T1000 (cell line): ENCODE data around the gene TENM3.
"Not testable (repeated sequence)": the region's sequence is repeated elsewhere in the genome, so short reads cannot be mapped to it uniquely, and the experiment has no call there.

Experiments used
- DNase-seq: peaks from one replicate; lab custom pipeline; 2025; ENCODE audit warnings: mixed read lengths; lab: John Stamatoyannopoulos, UW

The TENM3 gene

DNA sequence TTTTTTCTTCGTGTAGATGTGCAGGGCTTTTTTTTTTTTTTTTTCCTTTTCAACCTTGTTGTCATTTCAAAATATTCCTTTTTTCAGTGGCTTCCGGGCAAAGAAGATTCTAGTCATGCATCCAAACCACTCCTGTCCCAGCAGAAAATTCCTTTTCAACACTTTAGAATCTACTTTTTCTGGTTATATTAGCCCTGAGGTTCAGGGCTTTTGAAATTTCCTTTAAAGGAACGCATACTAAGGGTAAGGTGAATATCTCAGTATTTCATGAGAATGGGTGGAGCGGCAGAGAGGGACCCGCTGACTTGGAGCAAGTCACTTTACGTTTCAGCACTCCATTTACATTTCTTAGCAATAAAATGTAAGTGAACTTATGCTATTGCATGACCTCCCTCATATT is 15.6 kb upstream of the TENM3 start:
- DNase-seq: no peak

DNA sequence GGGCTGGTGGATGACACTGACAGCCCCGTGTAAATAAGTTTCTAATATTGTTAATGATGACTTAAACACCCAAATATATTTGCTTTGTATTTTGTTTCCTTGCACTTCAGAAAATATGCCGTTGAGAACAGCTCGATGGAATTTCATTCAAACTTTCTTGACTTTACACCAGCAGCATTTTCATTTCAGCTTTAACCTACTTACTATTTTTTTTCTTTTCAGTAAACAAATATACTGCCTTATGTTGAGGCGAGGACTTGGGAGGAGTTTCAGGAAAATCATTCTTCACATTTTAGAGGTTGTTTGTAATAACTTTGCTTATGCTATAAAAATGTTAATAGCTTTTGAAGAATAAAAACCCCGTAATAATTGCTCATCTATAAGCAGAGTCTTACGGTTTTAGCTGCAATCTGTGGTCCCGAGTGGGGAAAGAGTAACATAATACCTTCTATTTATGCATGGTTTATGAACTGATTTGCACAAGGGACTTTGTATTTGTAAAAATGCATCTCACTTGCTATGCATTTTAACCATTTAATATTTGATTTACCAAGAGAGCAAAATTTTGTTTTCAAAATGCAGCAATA is 14.1 kb upstream of the TENM3 start:
- no peak for DNase-seq

DNA sequence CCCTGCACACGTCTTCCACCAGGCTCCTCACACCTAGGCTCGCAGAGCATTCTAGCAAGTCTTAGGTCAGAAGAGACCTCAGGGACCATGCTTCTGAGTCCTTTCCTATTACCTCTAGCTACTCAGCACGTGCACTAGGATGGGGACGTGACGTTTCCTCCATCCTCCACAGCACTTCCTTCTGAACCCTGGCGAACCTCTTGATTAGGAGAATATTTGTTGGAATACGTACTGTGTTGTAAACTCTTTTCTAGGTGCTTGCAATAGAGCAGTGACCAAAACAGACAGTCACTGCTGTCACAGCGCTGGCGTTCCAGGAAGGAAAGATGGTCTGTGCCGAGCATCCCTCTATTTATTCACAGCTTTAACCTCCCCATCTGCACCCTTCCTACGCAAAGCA is 12.9 kb upstream of the TENM3 start:
- no peak for DNase-seq

DNA sequence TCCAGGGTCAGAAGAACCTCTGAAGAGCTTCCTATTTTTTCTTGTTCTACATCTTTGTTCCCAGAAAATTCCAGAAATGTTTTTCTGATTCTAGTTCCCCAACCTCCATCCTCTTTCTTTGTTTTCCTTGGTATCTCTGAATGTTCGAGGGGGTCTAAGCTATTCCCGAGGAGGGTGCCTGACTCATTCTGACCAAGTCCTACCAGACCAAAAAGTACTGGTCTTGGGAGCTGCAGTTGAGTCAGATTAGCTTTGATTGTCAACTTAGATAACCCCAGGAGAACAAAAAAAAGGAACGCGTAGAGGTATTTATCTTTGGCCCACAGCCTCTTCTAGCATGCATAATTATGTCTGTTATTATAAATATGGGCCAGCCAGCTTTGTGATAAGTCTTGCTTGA is 12.1 kb upstream of the TENM3 start:
- DNase-seq: no peak

DNA sequence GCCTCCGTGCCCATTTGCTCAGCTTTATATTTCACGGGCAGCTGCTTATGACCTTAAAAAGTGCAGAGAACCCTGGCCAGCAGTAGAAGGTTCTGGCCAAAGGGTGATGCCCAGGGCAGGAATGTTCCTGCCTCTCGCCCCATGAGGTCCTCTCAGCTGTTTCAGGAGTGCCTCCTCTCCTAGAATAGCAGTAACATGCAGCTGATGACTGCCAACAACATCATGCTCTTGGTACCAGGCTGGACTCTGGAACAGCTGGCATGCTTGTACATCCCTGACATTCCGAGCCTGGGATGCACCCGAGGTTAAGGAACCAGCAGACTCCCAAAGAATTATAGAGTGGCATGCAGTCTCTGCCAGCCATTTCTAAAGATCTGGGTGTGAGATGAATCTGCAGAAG is 11.7 kb upstream of the TENM3 start:
- no peak for DNase-seq

DNA sequence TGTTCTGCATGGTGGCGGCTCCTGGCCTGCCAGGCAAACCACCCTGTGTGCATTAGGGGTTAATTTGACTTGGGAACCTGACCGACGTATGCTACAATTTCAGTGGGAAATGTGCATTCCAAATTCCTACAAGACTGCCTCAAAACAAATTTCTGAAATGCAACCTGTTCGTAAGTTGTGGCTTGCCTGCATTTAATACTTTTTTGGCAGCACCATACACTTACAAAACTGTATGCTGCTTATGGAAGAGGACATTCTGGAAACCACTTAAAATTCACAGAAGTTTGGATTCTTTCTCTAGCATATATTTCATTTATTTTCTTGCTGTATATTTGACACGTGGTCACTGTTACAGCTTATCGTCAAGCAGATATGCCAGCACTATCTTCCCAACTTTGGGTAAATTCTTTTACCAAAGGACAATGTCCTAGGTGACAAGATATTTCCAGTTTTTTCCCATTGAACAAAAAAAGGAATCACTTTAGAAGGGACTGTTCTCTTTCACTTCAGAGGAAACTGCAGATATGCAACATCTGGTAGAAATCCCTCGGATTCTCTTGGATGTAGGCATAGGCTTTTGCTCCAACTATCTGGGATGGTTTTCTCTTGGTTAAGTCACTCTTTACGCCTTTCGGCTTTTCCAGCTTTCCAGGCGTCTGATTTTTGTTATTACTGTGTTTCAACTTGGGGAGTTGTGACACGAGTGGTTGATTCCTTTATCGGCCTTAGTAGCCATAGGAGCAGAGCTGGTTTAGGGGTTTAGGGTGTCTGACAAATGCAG is 9.7 kb upstream of the TENM3 start:
- DNase-seq: no peak

DNA sequence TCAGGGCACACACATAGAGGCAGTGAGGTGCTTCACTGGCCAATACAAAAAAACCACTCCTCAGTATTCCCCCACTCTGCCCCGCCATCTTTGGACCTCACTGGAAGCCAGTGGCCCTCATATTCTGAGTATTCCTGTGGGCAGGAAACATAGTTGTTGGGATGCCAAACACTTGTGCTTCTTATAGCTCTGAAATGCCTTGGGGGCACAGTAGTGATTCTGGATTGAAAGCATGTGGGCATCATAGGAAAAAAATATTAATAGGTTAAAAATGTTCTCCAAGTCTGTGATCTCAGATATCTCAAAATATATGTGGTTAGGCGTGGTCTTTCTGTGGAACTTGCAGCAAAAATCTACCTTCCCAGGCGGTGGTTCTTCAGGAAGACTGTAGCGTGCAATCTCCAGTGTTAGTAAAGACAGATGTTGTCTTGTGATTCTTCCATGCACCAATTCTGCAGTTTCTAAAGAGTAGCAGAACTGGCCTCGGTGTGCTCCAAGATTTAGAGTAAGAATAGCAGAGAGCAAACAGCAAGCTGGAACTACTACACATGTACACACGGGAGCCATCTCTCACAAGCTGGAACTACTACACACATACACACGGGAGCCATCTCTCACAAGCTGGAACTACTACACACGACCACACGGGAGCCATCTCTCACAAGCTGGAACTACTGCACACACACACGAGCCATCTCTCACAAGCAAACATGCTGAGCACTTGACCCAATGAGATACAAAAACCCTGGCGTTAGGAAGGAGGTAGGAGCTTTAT is 8.0 kb upstream of the TENM3 start:
- no peak for DNase-seq

DNA sequence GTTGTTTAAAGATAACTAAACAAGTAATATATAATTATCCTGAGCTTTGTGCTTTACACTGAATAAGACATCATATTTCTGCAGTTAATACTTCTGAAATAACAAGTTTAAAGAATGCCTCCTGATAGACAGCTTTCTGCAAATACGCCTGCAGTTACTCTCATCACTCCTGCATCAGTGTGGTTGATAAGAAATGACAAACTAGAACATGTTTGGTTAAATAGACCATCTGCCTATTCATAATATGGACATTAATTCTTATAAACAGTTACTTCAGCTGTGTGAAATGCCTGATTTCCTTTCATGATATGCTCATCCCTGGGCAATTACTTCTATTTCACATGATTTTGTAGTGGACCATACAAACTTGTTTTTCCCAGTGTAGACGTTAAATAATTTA is 7.0 kb upstream of the TENM3 start:
- DNase-seq: no peak

DNA sequence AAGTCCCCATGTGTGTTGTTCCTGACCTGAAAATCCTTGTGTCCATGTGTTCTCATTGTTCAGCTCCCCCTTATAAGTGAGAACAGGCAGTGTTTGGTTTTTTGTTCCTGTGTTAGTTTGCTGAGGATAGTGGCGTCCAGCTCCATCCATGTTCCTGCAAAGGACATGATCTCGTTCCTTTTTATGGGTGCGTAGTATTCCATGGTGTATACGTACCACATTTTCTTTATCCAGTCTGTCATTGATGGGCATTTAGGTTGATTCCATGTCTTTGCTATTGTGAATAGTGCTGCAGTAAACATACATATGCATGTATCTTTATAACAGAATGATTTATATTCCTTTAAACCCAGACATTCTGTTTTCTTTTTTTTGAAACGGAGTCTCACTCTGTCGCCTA is 6.2 kb upstream of the TENM3 start:
- DNase-seq: not testable (repeated sequence)

DNA sequence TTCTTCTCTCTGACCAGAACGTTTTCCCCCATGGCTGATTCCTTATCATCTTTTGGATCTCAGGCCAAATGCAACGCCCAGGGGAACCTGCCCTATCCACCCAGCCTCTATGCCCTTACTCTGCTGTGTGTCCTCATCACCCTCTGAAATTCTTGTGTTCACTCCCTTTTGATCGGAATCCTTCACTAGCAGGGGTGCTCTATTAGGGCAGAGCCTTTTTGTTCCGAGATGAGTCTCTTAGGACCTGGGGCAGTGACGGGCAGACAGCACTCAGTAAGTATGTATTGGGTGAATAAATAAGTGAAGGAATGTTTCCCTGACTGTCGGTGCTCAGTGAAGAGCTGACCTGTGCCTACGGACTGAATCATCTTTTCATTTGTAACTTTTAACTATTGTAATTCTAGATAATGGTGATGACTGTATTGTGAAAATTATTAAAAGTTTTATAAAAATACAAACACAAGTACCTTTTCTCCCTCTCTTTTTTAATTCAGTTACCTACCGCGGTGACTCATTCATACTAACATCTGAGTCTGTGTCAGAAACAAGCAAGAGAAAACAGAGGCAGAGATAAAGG is 4.8 kb upstream of the TENM3 start:
- DNase-seq: peak; percentile 28

DNA sequence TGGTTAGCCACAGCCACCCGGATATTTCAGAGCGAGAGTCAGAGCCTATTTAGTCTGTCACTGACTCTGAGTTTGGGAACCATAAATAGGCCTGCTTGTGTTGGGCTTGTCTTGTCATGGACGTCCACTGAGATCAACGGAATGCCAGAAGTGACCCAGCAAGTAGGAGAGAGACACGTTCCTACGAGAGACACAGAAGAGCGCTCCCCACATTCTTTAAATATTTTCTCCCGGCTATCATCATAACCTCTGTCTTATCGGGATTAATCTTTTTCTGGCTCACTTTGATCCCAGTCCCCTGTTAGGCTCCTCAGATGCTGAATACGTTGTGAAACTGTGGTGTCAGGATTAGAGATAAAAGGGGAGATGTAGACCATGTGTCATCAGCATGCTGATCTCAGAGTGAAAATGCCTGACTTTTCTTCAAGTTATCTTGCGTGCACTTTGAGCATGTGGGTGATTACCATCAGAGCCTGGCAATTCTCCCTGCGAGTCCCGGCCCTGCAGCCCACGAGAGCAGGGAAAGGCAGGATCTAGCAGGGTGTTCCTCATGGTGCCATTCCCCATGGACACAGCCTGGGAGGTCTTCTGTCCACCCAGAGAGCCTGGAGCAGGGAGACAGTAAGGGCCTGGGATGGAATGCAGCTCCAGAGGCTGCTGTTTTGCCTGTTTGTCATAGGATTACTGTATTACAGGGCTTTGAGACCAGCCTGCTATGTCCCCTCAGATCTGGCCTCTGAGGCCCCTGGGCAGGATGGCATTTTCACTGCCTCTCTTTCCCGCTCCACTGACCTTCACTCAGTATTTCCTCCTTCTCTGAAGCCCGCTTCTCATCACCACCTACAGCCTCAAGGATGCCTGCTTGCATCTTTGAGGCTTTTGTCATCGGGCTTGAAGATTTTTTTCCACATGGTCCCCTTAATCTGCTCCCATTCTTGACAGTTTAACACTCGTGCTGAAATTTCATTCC is 2.8 kb upstream of the TENM3 start:
- DNase-seq: peak; percentile 58

DNA sequence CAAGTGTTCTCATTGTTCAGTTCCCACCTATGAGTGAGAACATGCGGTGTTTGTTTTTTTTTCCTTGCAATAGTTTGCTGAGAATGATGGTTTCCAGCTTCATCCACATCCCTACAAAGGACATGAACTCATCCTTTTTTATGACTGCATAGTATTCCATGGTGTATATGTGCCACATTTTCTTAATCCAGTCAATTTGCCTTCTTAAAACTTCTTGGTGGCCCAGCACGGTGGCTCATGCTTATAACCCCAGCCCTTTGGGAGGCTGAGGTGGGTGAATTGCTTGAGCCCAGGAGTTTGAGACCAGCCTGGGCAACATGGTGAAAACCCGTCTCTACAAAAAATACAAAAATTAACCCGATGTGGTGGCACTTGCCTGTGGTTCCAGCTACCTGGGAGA is 942 bp upstream of the TENM3 start:
- DNase-seq: not testable (repeated sequence)

DNA sequence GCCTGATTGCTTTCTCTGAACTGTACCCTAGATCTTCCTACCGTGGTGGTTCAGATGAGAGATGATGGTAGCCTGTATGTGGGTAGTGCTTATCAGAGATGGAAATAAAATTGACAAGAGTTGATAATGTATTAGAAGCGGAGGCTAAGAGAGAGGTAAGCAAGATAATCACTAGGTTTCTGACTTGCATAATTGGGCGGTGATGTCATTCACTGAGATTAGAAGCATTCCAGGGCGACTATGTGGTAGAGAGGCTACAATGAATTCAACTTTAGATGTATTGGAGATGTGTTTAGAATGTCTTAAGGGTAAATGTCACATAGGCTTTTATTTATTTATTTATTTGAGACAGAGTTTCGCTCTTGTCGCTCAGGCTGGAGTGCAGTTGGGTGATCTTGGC is 415 bp upstream of the TENM3 start:
- DNase-seq: peak; percentile 9

DNA sequence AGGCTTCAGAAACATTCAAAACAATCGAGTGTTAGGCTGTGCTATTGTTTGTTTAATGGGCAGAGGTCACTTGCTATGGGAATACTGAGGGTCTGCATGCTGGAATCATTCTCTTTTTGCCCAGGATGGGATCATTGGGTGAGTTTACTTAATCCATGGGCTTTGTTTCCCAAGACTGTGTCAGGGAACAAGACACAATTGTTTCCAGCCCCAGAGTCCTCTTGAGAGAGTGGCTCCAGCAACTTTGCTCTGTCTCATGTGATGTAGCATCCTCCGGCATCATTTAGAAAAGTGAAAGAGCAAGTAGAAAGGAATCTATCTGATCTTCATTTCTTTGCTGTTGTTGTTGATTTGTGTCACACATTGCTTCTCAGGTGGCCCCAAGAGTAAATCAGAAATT is 1.8 kb downstream of the TENM3 start:
- DNase-seq: no peak

DNA sequence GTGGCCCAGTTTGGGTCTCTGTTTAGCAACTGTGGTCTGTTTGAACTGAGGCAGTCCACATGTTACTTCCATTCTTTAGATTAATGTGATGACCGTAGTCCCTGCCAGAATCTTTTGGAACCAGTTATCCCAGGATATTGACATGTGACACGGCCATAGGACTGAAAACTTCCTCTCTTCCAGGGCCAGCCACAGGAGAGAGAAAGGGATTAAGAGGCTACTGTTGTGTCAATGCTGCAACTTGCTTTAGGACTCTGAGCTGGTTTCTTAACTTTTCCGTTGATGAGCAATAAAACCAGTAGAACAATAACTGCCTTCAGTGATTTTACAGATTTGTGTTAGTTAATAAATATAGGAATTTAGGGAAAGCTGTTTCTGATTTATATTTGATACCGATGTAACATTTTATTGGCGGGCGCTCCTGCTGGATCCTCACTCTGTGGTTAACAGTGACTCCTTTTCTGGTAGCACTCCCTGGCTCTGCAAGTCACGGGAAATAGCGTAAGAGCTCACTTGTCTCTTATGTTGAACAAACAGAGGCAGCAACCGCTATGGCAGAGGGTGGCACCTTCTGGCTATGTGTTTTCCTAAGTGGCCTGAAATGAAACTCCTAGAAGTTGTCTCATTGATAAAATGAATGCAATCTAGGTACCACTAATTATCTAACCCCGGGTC is 2.5 kb downstream of the TENM3 start:
- DNase-seq: no peak

DNA sequence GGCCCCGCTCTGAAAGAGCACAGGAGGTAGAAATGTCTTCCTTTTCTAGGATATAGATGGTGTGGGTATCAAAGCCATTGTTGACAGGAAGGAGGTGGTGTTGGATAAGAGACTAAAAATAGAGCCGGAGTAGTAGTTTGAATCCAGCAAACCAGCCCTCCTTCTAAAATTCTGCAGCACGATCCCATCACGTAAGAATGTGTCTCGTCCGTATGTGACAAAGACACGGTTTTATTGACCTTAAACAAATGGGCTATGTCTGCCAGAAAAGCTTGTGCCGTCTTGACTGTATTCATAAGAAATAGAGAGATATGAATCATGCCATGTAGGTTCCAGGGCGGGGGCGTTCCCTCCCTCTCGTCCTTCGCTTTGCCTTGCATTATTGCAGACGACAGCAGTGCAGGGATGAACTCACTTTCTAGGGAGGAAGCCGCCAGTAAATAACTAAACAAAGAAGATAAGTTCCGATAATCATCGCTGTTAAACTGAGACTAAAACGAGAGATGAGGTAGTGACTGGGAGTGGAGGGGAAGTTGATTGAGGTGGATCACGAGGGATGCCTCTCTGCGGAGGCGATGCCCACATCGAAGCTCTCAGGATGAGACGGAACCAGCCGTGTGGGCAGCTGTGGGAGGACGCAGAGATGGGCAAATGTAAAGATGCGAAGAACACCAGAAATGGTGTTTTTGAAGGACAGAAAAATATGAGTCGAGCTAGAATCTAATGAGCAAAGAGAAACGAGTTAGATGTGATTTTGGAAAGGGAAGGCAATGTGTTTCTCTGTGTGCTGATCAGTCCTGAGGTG is 3.4 kb downstream of the TENM3 start:
- DNase-seq: no peak

DNA sequence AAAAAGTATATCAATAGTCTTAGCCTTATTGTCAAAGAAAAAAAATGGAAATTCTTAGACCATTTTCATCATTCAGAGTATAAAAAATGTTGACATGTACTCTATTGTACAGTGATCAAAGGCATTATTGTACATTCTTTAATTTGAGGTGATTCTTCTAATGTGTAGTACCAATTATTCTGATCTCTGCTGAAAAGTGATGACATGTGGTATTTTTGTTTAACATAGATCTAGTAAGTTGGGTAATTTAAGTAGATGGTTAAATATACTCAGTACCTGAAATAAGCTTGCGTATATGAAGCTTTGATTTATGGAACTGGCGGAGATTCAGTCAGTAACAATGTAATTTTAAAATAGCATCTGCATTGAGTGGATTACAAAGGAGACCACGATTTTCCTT is 5.1 kb downstream of the TENM3 start:
- DNase-seq: no peak

DNA sequence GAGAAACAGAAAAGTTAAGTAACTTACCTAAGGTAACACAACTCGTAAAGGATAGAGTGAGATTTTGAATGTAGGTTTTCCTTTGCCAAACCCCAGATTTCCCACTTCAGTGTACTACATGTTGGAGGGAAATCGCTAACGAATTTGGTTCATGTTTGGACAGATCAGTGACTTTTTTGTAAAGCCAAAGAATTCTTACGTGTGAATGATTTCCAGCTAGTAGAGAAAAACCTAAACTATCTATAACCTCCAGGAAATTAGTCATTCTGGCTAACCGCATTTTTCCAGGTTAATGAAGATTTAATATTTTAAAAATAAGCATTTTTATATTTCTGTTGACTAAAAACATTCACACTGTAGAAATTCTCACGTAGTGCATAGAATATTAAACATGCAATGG is 7.2 kb downstream of the TENM3 start:
- no peak for DNase-seq

DNA sequence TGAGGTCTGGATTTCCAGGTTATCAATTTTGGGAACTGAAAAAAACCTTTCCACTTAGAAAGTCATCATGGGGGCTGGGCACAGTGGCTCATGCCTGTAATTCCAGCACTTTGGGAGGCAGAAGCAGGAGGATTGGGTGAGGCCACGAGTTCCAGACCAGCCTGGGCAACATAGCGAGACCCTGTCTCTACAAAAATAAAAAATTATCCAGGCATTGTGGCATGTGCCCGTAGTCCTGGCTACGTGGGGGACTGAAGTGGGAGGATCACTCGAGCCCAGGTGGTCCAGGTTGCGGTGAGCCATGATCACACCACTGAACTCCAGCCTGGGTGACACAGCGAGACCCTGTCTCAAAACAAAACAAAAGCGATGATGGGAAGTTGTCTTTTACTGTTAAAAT is 7.9 kb downstream of the TENM3 start:
- DNase-seq: no peak

DNA sequence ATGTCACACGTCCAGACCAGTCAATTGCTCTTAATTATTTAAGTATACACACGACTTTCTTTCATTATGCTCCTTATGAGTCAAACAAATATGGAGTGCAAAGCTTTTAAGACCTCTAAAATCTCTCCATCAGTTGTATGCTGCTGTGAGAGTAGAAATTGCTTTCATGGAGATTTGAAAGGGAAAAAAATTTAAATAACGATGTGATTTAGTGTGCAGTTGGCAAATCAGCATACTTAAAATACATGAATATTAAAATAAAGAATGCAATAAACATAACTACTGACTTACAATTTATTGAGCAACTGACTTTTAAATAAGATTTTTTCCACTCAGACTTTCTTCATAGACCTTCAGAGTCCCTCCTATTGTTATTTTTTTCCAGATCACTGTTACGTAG is 9.0 kb downstream of the TENM3 start:
- no peak for DNase-seq
